Natural killer cell (primary cell): Measurements from ENCODE around the gene SDHA. TPM values are rescaled to one million over a fixed set of nuclear protein-coding genes. Genes with fewer than 3 reads are reported as not detected.
"Not testable (repeated sequence)": the region's sequence is repeated elsewhere in the genome, so short reads cannot be mapped to it uniquely, and the experiment has no call there.

Experiments
- ATAC-seq, 3 donors: fragments of 150-1000 bp in 2 of 3; fragments of 200-7000 bp in 1 of 3; cut with Tn5 transposase; 1 replicate in 1 of 3; 2 replicates in 2 of 3; pipeline ENCODE4 v1.10.0; 2021; ENCODE audit warnings: mild to moderate bottlenecking in 2 of 3, moderate library complexity in 2 of 3
- DNase-seq, 2 donors: peaks; one replicate each; pipeline versions ENCODE4 v3.0.0 to v3.0.0-alpha.2; 2013 to 2021; ENCODE audit warnings: mixed read lengths in 1 of 2
- H3K27ac ChIP-seq: one replicate; pipeline ENCODE4 v1.5.1; 2013; ENCODE audit warnings: mild to moderate bottlenecking, low read length
- H3K27me3 ChIP-seq: one replicate; pipeline ENCODE4 v1.6.1; 2013; ENCODE audit warnings: low read length; ENCODE audit not compliant: control insufficient read depth, insufficient read depth
- H3K36me3 ChIP-seq: one replicate; pipeline ENCODE4 v1.6.1; 2013; ENCODE audit warnings: low read length; ENCODE audit not compliant: control insufficient read depth, insufficient read depth
- H3K4me1 ChIP-seq: one replicate; pipeline ENCODE4 v1.6.1; 2013; ENCODE audit warnings: low read length; ENCODE audit not compliant: control insufficient read depth, insufficient read depth
- H3K4me3 ChIP-seq: one replicate; pipeline ENCODE4 v1.5.1; 2013; ENCODE audit warnings: low read length
- H3K9me3 ChIP-seq: one replicate; pipeline ENCODE4 v1.6.1; 2013; ENCODE audit warnings: low read length; ENCODE audit not compliant: control insufficient read depth, insufficient read depth
- H3K27ac Mint-ChIP-seq, 2 donors: one replicate each; pipeline ENCODE4 v1.8.0; 2022; ENCODE audit warnings: mild to moderate bottlenecking in 2 of 2, mixed read lengths in 2 of 2, moderate library complexity in 1 of 2
- H3K27me3 Mint-ChIP-seq, 2 donors: one replicate each; pipeline ENCODE4 v1.8.0; 2022; ENCODE audit warnings: low read depth in 2 of 2, mixed read lengths in 2 of 2
- H3K36me3 Mint-ChIP-seq: one replicate; pipeline ENCODE4 v1.8.0; 2022; ENCODE audit warnings: mixed read lengths
- H3K4me1 Mint-ChIP-seq, 2 donors: one replicate each; pipeline ENCODE4 v1.8.0; 2022; ENCODE audit warnings: mixed read lengths in 2 of 2
- H3K4me3 Mint-ChIP-seq: one replicate; pipeline ENCODE4 v1.8.0; 2022; ENCODE audit warnings: mild to moderate bottlenecking, moderate library complexity, mixed read lengths
- H3K9me3 Mint-ChIP-seq, 2 donors: one replicate each; pipeline ENCODE4 v1.8.0; 2022; ENCODE audit warnings: mixed read lengths in 2 of 2
- WGBS: methylation state at CpG from one replicate; pipeline ENCODE4 v1.1.7; 2013; ENCODE audit warnings: missing lambda C conversion rate; ENCODE audit not compliant: insufficient coverage; 5-methylcytosine and 5-hydroxymethylcytosine counted together
- intact Hi-C: fragments of 100-400 bp; cut with micrococcal nuclease; formaldehyde crosslinking; loops from one replicate; pipeline ENCODE4 v1.14.2; 2022
- total RNA-seq, 4 donors: library from RNA; stranded (reverse); fragments of 120-200 nt in 1 of 4; gene quantifications; one replicate each; pipeline versions ENCODE4 v1.2.3 to v1.2.4, GENCODE V29; 2013 to 2022
- TF ChIP-seq, protein P1 (sequence below): fragments of 200-600 bp; IDR thresholded peaks from one replicate; pipeline ENCODE4 v1.8.0; 2022; ENCODE audit warnings: antibody characterized with exemption

SDHA gene
- total RNA-seq, 3 donors from 2014 or later (not counting 1 experiment from before 2014, with no cell fraction given) = 173 to 183 (median 173) TPM

DNA sequence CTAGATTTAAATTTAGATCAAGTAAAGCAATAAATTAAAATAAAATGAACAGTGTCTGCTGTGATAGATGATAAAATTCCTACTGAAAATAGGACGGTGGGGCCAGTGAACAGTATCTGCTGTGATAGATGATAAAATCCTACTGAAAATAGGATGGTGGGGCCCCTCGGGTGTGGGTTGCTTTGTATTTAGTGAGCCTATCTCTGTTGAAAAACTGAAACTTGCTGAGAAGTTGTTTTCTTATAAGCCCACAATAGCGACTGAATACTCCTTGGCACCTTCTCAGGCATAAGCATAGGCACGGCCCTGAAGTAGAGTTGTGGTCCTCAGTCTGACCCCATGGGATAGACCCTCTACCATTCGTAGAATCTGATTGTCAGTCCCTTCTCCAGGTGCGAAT lies 5.7 kb downstream of the SDHA start:
- H3K4me1 ChIP-seq = peaks cover 13% of the 10 kb centered on the region
- no peak overlapping the region for H3K4me3 Mint-ChIP-seq
- no peaks in the 10 kb centered on the region for H3K9me3 Mint-ChIP-seq
- peak overlapping the region in 1 of 2 donors; percentile 48 for H3K27ac Mint-ChIP-seq
- peaks cover 39% of the 10 kb centered on the region for H3K36me3 ChIP-seq
- no peaks in the 10 kb centered on the region for H3K9me3 ChIP-seq
- DNase-seq (no peak), ATAC-seq (no peak)
- no peak overlapping the region for H3K27ac ChIP-seq
- no peaks in the 10 kb centered on the region for H3K27me3 Mint-ChIP-seq
- no peaks in the 10 kb centered on the region for H3K27me3 ChIP-seq
- H3K4me1 Mint-ChIP-seq = peaks cover 31 to 36% of the 10 kb centered on the region in 2 donors
- TF ChIP-seq, protein P1, sequence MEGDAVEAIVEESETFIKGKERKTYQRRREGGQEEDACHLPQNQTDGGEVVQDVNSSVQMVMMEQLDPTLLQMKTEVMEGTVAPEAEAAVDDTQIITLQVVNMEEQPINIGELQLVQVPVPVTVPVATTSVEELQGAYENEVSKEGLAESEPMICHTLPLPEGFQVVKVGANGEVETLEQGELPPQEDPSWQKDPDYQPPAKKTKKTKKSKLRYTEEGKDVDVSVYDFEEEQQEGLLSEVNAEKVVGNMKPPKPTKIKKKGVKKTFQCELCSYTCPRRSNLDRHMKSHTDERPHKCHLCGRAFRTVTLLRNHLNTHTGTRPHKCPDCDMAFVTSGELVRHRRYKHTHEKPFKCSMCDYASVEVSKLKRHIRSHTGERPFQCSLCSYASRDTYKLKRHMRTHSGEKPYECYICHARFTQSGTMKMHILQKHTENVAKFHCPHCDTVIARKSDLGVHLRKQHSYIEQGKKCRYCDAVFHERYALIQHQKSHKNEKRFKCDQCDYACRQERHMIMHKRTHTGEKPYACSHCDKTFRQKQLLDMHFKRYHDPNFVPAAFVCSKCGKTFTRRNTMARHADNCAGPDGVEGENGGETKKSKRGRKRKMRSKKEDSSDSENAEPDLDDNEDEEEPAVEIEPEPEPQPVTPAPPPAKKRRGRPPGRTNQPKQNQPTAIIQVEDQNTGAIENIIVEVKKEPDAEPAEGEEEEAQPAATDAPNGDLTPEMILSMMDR = no peak
- H3K36me3 Mint-ChIP-seq = peaks cover 15% of the 10 kb centered on the region
- 91% methylated on average over 6 of the region's 6 CpGs for WGBS
- intact Hi-C loops = no loop called here
- H3K4me3 ChIP-seq = no peak overlapping the region

DNA sequence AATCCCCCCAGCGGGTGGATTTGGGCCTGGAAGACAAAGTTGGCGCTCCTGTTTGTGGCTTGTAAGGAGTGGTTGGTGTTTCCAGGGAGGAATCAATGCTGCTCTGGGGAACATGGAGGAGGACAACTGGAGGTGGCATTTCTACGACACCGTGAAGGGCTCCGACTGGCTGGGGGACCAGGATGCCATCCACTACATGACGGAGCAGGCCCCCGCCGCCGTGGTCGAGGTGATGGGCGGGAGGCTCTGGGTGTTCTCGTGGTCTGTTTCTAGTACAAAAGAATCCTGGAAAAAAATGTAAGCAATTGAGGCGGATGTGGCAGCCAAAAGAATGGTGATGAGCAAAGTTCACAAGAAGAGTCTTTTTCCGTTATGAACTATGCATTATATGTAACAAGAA lies 7.2 kb downstream of the SDHA start:
- peaks cover 53% of the 10 kb centered on the region for H3K36me3 ChIP-seq
- no peaks in the 10 kb centered on the region for H3K27me3 ChIP-seq
- H3K4me1 Mint-ChIP-seq = peaks cover 17 to 21% of the 10 kb centered on the region in 2 donors
- no peak overlapping the region for H3K4me3 ChIP-seq
- H3K4me1 ChIP-seq = peaks cover 12% of the 10 kb centered on the region
- no peak overlapping the region for H3K27ac ChIP-seq
- H3K9me3 ChIP-seq = no peaks in the 10 kb centered on the region
- TF ChIP-seq, protein P1 = no peak
- H3K27me3 Mint-ChIP-seq = no peaks in the 10 kb centered on the region
- DNase-seq (no peak), ATAC-seq (no peak)
- intact Hi-C loops = no loop called here
- H3K9me3 Mint-ChIP-seq = no peaks in the 10 kb centered on the region
- H3K27ac Mint-ChIP-seq = peak overlapping the region in 1 of 2 donors; percentile 48
- H3K36me3 Mint-ChIP-seq = peaks cover 15% of the 10 kb centered on the region
- 96% methylated on average over 14 of the region's 14 CpGs for WGBS
- H3K4me3 Mint-ChIP-seq = no peak overlapping the region

GRCh38 chr5:227375-227774 lies 9.3 kb downstream of the SDHA start:
- H3K27me3 Mint-ChIP-seq, H3K27me3 ChIP-seq, H3K4me3 Mint-ChIP-seq, H3K27ac Mint-ChIP-seq, H3K9me3 Mint-ChIP-seq, intact Hi-C loops, H3K4me1 Mint-ChIP-seq, H3K4me3 ChIP-seq, H3K4me1 ChIP-seq, H3K9me3 ChIP-seq, DNase-seq, H3K27ac ChIP-seq, ATAC-seq: not testable (repeated sequence)
- H3K36me3 ChIP-seq = peaks cover 68% of the 10 kb centered on the region
- peaks cover 15% of the 10 kb centered on the region for H3K36me3 Mint-ChIP-seq
- 98% methylated on average over 8 of the region's 17 CpGs for WGBS

DNA sequence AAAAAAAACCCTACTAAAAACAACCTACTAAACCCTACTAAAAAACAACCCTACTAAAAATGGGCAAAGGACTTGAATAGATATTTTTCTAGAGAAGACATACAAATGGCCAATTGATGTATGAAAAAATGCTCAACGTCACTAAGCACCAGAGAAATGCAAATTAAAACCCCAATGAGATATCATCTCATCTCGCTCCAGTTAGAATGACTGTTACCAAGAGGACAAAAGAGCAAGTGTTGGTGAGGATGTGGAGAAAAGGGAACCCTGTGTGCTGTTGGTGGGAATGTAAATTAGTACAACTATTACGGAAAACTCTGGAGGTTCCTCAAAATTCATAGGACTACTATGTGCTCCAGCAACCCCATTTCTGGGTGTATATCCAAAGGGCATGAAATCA lies 10.8 kb downstream of the SDHA start:
- Histone ChIP-seq H3K27ac (no peak overlapping the region), H3K4me1 (no peaks in the 10 kb centered on the region), H3K27me3 (no peaks in the 10 kb centered on the region), H3K36me3 (peaks cover 78% of the 10 kb centered on the region), H3K4me3 (no peak overlapping the region), H3K9me3 (no peaks in the 10 kb centered on the region)
- Mint-ChIP-seq H3K27me3 (no peaks in the 10 kb centered on the region), H3K36me3 (peaks cover 21% of the 10 kb centered on the region), H3K4me1 (no peaks in the 10 kb centered on the region), H3K4me3 (no peak overlapping the region), H3K27ac (peak overlapping the region in 1 of 2 donors; percentile 14), H3K9me3 (no peaks in the 10 kb centered on the region)
- TF ChIP-seq, protein P1 = no peak
- WGBS = 88% methylated on average over 3 of the region's 3 CpGs
- ATAC-seq (no peak), DNase-seq (no peak)
- intact Hi-C loops = no loop called here
